Caco-2 (cell line): ENCODE data around the gene KRTAP10-6. TPM values are rescaled to one million over a fixed set of nuclear protein-coding genes. Genes with fewer than 3 reads are reported as not detected.

ENCODE experiments used
- BruUV-seq: library from RNA; stranded (reverse); fragments of 400-500 nt; replicated peaks from 2 replicates; lab custom pipeline; 2021; lab: Mats Ljungman, UMichigan
- CTCF ChIA-PET: fragments of 300-600 bp; sonication (Branson Sonifier 250); formaldehyde crosslinking; loops from one replicate; lab custom pipeline; 2022; ENCODE audit warnings: antibody characterized with exemption; lab: Charles Lee
- POLR2A ChIA-PET: fragments of 300-600 bp; sonication (Branson Sonifier 250); formaldehyde crosslinking; loops from one replicate; lab custom pipeline; 2022; ENCODE audit warnings: antibody characterized with exemption; lab: Charles Lee
- DNase-seq, 2 experiments: peaks; one replicate each; pipeline versions ENCODE4 v3.0.0 to v3.0.0-alpha.2; 2020 to 2022
- H3K27me3 ChIP-seq: replicated peaks from 2 replicates; pipeline ENCODE4 v1.6.0; 2011; ENCODE audit warnings: low read length; ENCODE audit not compliant: control insufficient read depth, insufficient read depth
- H3K36me3 ChIP-seq: 2 replicates; pipeline ENCODE4 v1.5.1; 2011; ENCODE audit warnings: low read length; ENCODE audit not compliant: control insufficient read depth, insufficient read depth
- H3K4me1 ChIP-seq: fragments of 250-450 bp; sonication (Bioruptor Pico); 2 replicates; pipeline ENCODE4 v1.5.1; 2020; ENCODE audit warnings: mild to moderate bottlenecking
- H3K4me3 ChIP-seq: 2 replicates; pipeline ENCODE4 v1.5.1; 2011; ENCODE audit warnings: low read depth, mild to moderate bottlenecking, control low read depth, low read length
- H3K9me3 ChIP-seq: fragments of 250-450 bp; sonication (Bioruptor Pico); 2 replicates; pipeline ENCODE4 v1.5.1; 2020; ENCODE audit warnings: mild to moderate bottlenecking, moderate library complexity
- H3K27ac Mint-ChIP-seq: one replicate; pipeline ENCODE4 v1.8.0; 2022; ENCODE audit warnings: mixed read lengths; ENCODE audit not compliant: unreplicated experiment
- H3K27me3 Mint-ChIP-seq: one replicate; pipeline ENCODE4 v1.8.0; 2022; ENCODE audit warnings: mixed read lengths; ENCODE audit not compliant: insufficient read depth, unreplicated experiment
- H3K36me3 Mint-ChIP-seq: one replicate; pipeline ENCODE4 v1.8.0; 2022; ENCODE audit warnings: mild to moderate bottlenecking, mixed read lengths; ENCODE audit not compliant: insufficient read depth, unreplicated experiment
- H3K4me1 Mint-ChIP-seq: one replicate; pipeline ENCODE4 v1.8.0; 2022; ENCODE audit warnings: low read depth, mixed read lengths; ENCODE audit not compliant: unreplicated experiment
- H3K4me3 Mint-ChIP-seq: one replicate; pipeline ENCODE4 v1.8.0; 2022; ENCODE audit warnings: mild to moderate bottlenecking, moderate library complexity, mixed read lengths; ENCODE audit not compliant: unreplicated experiment
- H3K9me3 Mint-ChIP-seq: one replicate; pipeline ENCODE4 v1.8.0; 2022; ENCODE audit warnings: mixed read lengths; ENCODE audit not compliant: unreplicated experiment
- CTCF ChIP-seq, 2 experiments: fragments of 200-600 bp in 1 of 2; IDR thresholded peaks; 1 replicate in 1 of 2; 2 replicates in 1 of 2; pipeline versions ENCODE4 v1.5.1 to v1.8.0; 2011 to 2022; ENCODE audit warnings: antibody characterized with exemption in 1 of 2, control low read depth in 1 of 2, inconsistent platforms in 1 of 2, low read depth in 1 of 2, low read length in 1 of 2, mild to moderate bottlenecking in 1 of 2, moderate library complexity in 1 of 2; ENCODE audit not compliant: insufficient read depth in 1 of 2, severe bottlenecking in 1 of 2, unreplicated experiment in 1 of 2
- intact Hi-C: fragments of 100-400 bp; cut with micrococcal nuclease; formaldehyde crosslinking; loops from one replicate; pipeline ENCODE4 v1.10.0; 2022; ENCODE audit not compliant: unreplicated experiment
- total RNA-seq: library from RNA; stranded (reverse); gene quantifications from 2 replicates; pipeline ENCODE4 v1.2.3, GENCODE V29; 2022

KRTAP10-6 gene
- total RNA-seq, 1 experiment from 2014 or later, result not detected

GRCh38 chr21:44557491-44558328, 34.6 kb downstream of the KRTAP10-6 start:
- CTCF ChIA-PET, result no interaction called here
- Histone ChIP-seq H3K36me3 (no peaks in the 10 kb centered on the region), H3K27me3 (no peaks in the 10 kb centered on the region; the same call in 1 of the 2 replicates), H3K4me3 (no peak overlapping the region), H3K9me3 (no peaks in the 10 kb centered on the region), H3K4me1 (no peaks in the 10 kb centered on the region)
- POLR2A ChIA-PET, result no interaction called here
- no peak overlapping the region for H3K27ac Mint-ChIP-seq
- no TSS peak for BruUV-seq
- intact Hi-C loops, result no loop called here
- no peak overlapping the region for H3K4me3 Mint-ChIP-seq
- TF ChIP-seq CTCF (IDR thresholded peaks at IDR 0.05; ENCODE audit: insufficient read depth in 1 of 2, low read depth in 1 of 2, low read length in 1 of 2, severe bottlenecking in 1 of 2, unreplicated experiment in 1 of 2), result no peak
- H3K4me1 Mint-ChIP-seq, result no peaks in the 10 kb centered on the region
- H3K9me3 Mint-ChIP-seq, result no peaks in the 10 kb centered on the region
- no peak for DNase-seq
- H3K27me3 Mint-ChIP-seq, result peaks cover 23% of the 10 kb centered on the region
- H3K36me3 Mint-ChIP-seq, result no peaks in the 10 kb centered on the region

GRCh38 chr21:44556879-44557278, 35.4 kb downstream of the KRTAP10-6 start:
- POLR2A ChIA-PET, result no interaction called here

More at GRCh38 chr21:44556879-44557278, 35.4 kb downstream of the KRTAP10-6 start:
- no peaks in the 10 kb centered on the region for H3K36me3 ChIP-seq
- H3K4me3 Mint-ChIP-seq, result no peak overlapping the region
- DNase-seq, result no peak
- intact Hi-C loops, result no loop called here
- H3K36me3 Mint-ChIP-seq, result no peaks in the 10 kb centered on the region
- no peaks in the 10 kb centered on the region for H3K4me1 ChIP-seq
- CTCF ChIA-PET, result no interaction called here
- no peaks in the 10 kb centered on the region; the same call in 1 of the 2 replicates for H3K27me3 ChIP-seq
- no peak for TF ChIP-seq CTCF (IDR thresholded peaks at IDR 0.05; ENCODE audit: insufficient read depth in 1 of 2, low read depth in 1 of 2, low read length in 1 of 2, severe bottlenecking in 1 of 2, unreplicated experiment in 1 of 2)
- H3K27me3 Mint-ChIP-seq, result peaks cover 23% of the 10 kb centered on the region
- H3K4me3 ChIP-seq, result no peak overlapping the region
- no peak overlapping the region for H3K27ac Mint-ChIP-seq
- H3K9me3 Mint-ChIP-seq, result no peaks in the 10 kb centered on the region
- no peaks in the 10 kb centered on the region for H3K4me1 Mint-ChIP-seq
- BruUV-seq, result no TSS peak
- no peaks in the 10 kb centered on the region for H3K9me3 ChIP-seq
